ENCODE data around the gene UBFD1. TPM values are rescaled to one million over a fixed set of nuclear protein-coding genes. Genes with fewer than 3 reads are reported as not detected.
A peak's percentile ranks its signal among the peaks of the same experiment; 100 is the strongest.

The UBFD1 gene
- total and polyA plus RNA-seq, 2 of the 8 experiments (the other 6 are each of a cell fraction or from before 2014, with no cell fraction given) = 66.3 to 106 TPM

DNA sequence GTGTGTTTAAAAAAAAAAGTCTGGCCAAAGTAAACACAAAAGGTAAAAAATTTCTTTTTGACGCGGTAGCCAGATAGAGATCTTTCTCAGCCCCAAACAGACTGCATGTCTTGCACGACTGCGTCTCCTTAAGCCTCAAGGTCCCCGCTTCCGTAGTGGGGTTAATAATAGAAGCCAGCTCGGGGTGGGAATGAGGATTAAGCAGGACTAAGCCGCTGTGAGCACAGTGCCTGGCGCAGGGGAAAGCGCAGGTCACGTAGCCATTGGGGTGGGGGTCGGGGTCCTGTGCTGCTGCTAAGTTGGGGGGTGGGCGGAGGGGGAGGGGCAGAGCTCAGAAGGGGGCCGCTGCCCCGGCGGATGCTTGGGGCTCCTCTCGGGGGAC is 47.8 kb upstream of the UBFD1 start:
- H3K27ac ChIP-seq (ENCODE audit: low read depth, low read length) = peak overlapping the region; percentile 89; the same call in 1 of the 2 replicates
- H4K5ac ChIP-seq (ENCODE audit: insufficient read length, low read depth, low read length) = no peak overlapping the region
- H3K23ac ChIP-seq (ENCODE audit: insufficient read length) = no peak overlapping the region
- no peak overlapping the region for H2BK120ac ChIP-seq (replicated peaks; ENCODE audit: low read depth, low read length)
- no peak overlapping the region for H3K4ac ChIP-seq (replicated peaks; ENCODE audit: insufficient read length, low read depth, low read length)
- H2BK15ac ChIP-seq (ENCODE audit: low read length) = no peak overlapping the region
- peaks cover 13% of the 10 kb centered on the region for H3K79me1 ChIP-seq (ENCODE audit: low read depth, low read length)
- no peak overlapping the region for H2BK5ac ChIP-seq (ENCODE audit: low read depth, low read length)
- peaks cover 10% of the 10 kb centered on the region for H3K23me2 ChIP-seq (ENCODE audit: low read depth, low read length)
- H3K18ac ChIP-seq (ENCODE audit: extremely low read depth, low read length) = peak overlapping the region; percentile 48; the same call in 1 of the 2 replicates
- H3K9ac ChIP-seq (replicated peaks in 1 of 4; ENCODE audit: extremely low read depth in 1 of 4, low read depth in 3 of 4, low read length in 3 of 4) = peak overlapping the region; percentile 76 to 94 (median 84)
- POLR2A ChIA-PET (ENCODE audit: partially characterized antibody) = interaction anchor here (0.8 to 6.9 kb wide), 15 partner anchors 9 to 170 kb away, joined by 3 to 63 read pairs (median 6); partner anchors contain the start of genes COG7 and PLK1
- peak overlapping the region; percentile 55 to 99 (median 74) for H3K4me3 ChIP-seq (ENCODE audit: extremely low read depth in 1 of 4, insufficient read depth in 2 of 4, low read depth in 3 of 4, low read length in 4 of 4)
- no peaks in the 10 kb centered on the region for H3K9me3 ChIP-seq (ENCODE audit: insufficient read depth in 2 of 2, low read depth in 1 of 2, low read length in 1 of 2)
- peaks cover 39 to 51% of the 10 kb centered on the region in 2 experiments for H3K79me2 ChIP-seq (ENCODE audit: control insufficient read depth in 1 of 2, insufficient read depth in 2 of 2, low read length in 2 of 2)
- peaks cover 0 to 4% (median 1%) of the 10 kb centered on the region in 4 experiments; a peak in 2 of 8 replicates for H3K36me3 ChIP-seq (ENCODE audit: control insufficient read depth in 2 of 4, insufficient read depth in 4 of 4, low read length in 3 of 4)
- no peak overlapping the region for H4K91ac ChIP-seq (replicated peaks; ENCODE audit: insufficient read length, low read length)
- no peak overlapping the region for H3K14ac ChIP-seq (ENCODE audit: insufficient read length)
- peak overlapping the region; percentile 94 to 100 for H3K4me2 ChIP-seq (ENCODE audit: insufficient read depth in 1 of 2, low read depth in 2 of 2, low read length in 2 of 2)
- H4K8ac ChIP-seq (ENCODE audit: extremely low read depth, insufficient read depth, low read length) = 0 out of 2 replicates have a peak overlapping the region, but pooled peaks have one; percentile 79
- H2BK12ac ChIP-seq (ENCODE audit: low read depth, low read length) = no peak overlapping the region
- peak overlapping the region; percentile 21 for H3K56ac ChIP-seq (replicated peaks; ENCODE audit: insufficient read length, low read depth, low read length)
- no peak for FAIRE-seq
- 2% methylated on average over 9 of the region's 17 CpGs; no CpG with 5 or more reads in 1 of the 2 experiments for WGBS, 2 experiments (ENCODE audit: extremely low coverage in 1 of 2, insufficient coverage in 1 of 2, insufficient read length in 1 of 2, insufficient replicate concordance in 2 of 2, low coverage in 1 of 2, low lambda C conversion rate in 2 of 2, missing lambda C conversion rate in 1 of 2)
- CTCF ChIA-PET (ENCODE audit: partially characterized antibody) = interaction anchor here (1.7 kb wide), 1 partner anchor 11 kb away, joined by 4 read pairs; no protein-coding TSS in a partner anchor
- no peak overlapping the region for H2AK5ac ChIP-seq (ENCODE audit: low read depth, low read length)
- peaks cover 19 to 28% of the 10 kb centered on the region in 2 experiments for H4K20me1 ChIP-seq (replicated peaks in 1 of 2; ENCODE audit: control insufficient read depth in 1 of 2, insufficient read depth in 2 of 2, low read length in 2 of 2)
- no peak overlapping the region for H2AFZ ChIP-seq (ENCODE audit: low read length)
- TF ChIP-seq TEAD4 (IDR thresholded peaks at IDR 0.05; ENCODE audit: low read depth, low read length) = no peak
- no peak for TF ChIP-seq KDM4A (IDR thresholded peaks at IDR 0.05; ENCODE audit: low read depth, low read length, severe bottlenecking)
- no peak for TF ChIP-seq RBBP5 (IDR thresholded peaks at IDR 0.05; ENCODE audit: borderline replicate concordance, low read depth, low read length)
- no peak for TF ChIP-seq GTF2F1 (IDR thresholded peaks at IDR 0.05; ENCODE audit: borderline replicate concordance, low read depth, low read length)
- TF ChIP-seq BRCA1 (IDR thresholded peaks at IDR 0.05; ENCODE audit: low read depth, low read length) = no peak
- no peak for TF ChIP-seq RNF2 (IDR thresholded peaks at IDR 0.05; ENCODE audit: borderline replicate concordance, low read depth, low read length, missing control alignments, poor library complexity, severe bottlenecking)
- TF ChIP-seq JUN (IDR thresholded peaks at IDR 0.05; ENCODE audit: low read depth, low read length) = no peak
- H3K27me3 ChIP-seq (replicated peaks in 1 of 4; ENCODE audit: control insufficient read depth in 3 of 4, extremely low read depth in 1 of 4, insufficient read depth in 3 of 4, low read length in 3 of 4) = no peaks in the 10 kb centered on the region
- peaks cover 0 to 9% (median 4%) of the 10 kb centered on the region in 4 experiments; a peak in 5 of 7 replicates for H3K4me1 ChIP-seq (replicated peaks in 1 of 4; ENCODE audit: control insufficient read depth in 3 of 4, insufficient read depth in 4 of 4, low read length in 3 of 4)
- H2BK20ac ChIP-seq (ENCODE audit: low read length) = no peak overlapping the region
- peak in 1 of 2 experiments; percentile 54 for DNase-seq (ENCODE audit: low read depth in 1 of 2, low spot score in 2 of 2)

Data from H1 (cell line).